ENCODE results near the gene TTLL3.

Gene TTLL3

GRCh38 chr3:9787714-9788113 is 22.3 kb upstream of the TTLL3 start:
- TF ChIP-seq ZNF274 (IDR thresholded peaks at IDR 0.05; ENCODE audit: low read depth, low read length) = no peak
- no peak overlapping the region for H3K4me3 ChIP-seq (ENCODE audit: low read length)

GRCh38 chr3:9791127-9791526 is 18.9 kb upstream of the TTLL3 start:
- H3K4me3 ChIP-seq (ENCODE audit: low read length) = peak overlapping the region; percentile 94; the same call in 1 of the 2 replicates
- no peak for TF ChIP-seq ZNF274 (IDR thresholded peaks at IDR 0.05; ENCODE audit: low read depth, low read length)

GRCh38 chr3:9791790-9792404 is 18.2 kb upstream of the TTLL3 start:
- peak overlapping the region; percentile 94 for H3K4me3 ChIP-seq (ENCODE audit: low read length)
- TF ChIP-seq ZNF274 (IDR thresholded peaks at IDR 0.05; ENCODE audit: low read depth, low read length) = no peak

- TF ChIP-seq ZNF274 (IDR thresholded peaks at IDR 0.05; ENCODE audit: low read depth, low read length) = no peak
- H3K4me3 ChIP-seq (ENCODE audit: low read length) = peak within 1 kb of the TSS; percentile 94
Observed at GRCh38 chr3:9792405-9793160, 17.5 kb upstream of the TTLL3 start, which contains the start of the genes ARPC4 and TADA3. Gene ARPC4, plus strand, starts transcription at chr3:9793082. Its CDS starts 40 bp downstream, at chr3:9793122. Gene TADA3, minus strand, starts transcription at chr3:9792473. Its CDS starts 1,007 bp downstream, at chr3:9791466.

- TF ChIP-seq ZNF274 (IDR thresholded peaks at IDR 0.05; ENCODE audit: low read depth, low read length) = no peak
- H3K4me3 ChIP-seq (ENCODE audit: low read length) = peak overlapping the region; percentile 94
Observed at GRCh38 chr3:9793161-9793781, 16.8 kb upstream of the TTLL3 start.

- peak overlapping the region; percentile 94; the same call in 1 of the 2 replicates for H3K4me3 ChIP-seq (ENCODE audit: low read length)
- no peak for TF ChIP-seq ZNF274 (IDR thresholded peaks at IDR 0.05; ENCODE audit: low read depth, low read length)
Observed at GRCh38 chr3:9794400-9794799, 15.7 kb upstream of the TTLL3 start.

- H3K4me3 ChIP-seq (ENCODE audit: low read length) = peak overlapping the region; percentile 94; the same call in 1 of the 2 replicates
- TF ChIP-seq ZNF274 (IDR thresholded peaks at IDR 0.05; ENCODE audit: low read depth, low read length) = no peak
Observed at GRCh38 chr3:9795207-9795606, 14.9 kb upstream of the TTLL3 start.

- H3K4me3 ChIP-seq (ENCODE audit: low read length) = no peak overlapping the region
- no peak for TF ChIP-seq ZNF274 (IDR thresholded peaks at IDR 0.05; ENCODE audit: low read depth, low read length)
Observed at GRCh38 chr3:9797196-9797945, 12.7 kb upstream of the TTLL3 start.

- H3K4me3 ChIP-seq (ENCODE audit: low read length) = no peak overlapping the region
- TF ChIP-seq ZNF274 (IDR thresholded peaks at IDR 0.05; ENCODE audit: low read depth, low read length) = no peak
Observed at GRCh38 chr3:9800529-9800928, 9.5 kb upstream of the TTLL3 start.

GRCh38 chr3:9803494-9803893 is 6.6 kb upstream of the TTLL3 start:
- H3K4me3 ChIP-seq (ENCODE audit: low read length) = no peak overlapping the region
- TF ChIP-seq ZNF274 (IDR thresholded peaks at IDR 0.05; ENCODE audit: low read depth, low read length) = no peak

GRCh38 chr3:9804996-9805395 is 5.1 kb upstream of the TTLL3 start:
- no peak overlapping the region for H3K4me3 ChIP-seq (ENCODE audit: low read length)
- TF ChIP-seq ZNF274 (IDR thresholded peaks at IDR 0.05; ENCODE audit: low read depth, low read length) = no peak

GRCh38 chr3:9806137-9806536 is 3.9 kb upstream of the TTLL3 start:
- TF ChIP-seq ZNF274 (IDR thresholded peaks at IDR 0.05; ENCODE audit: low read depth, low read length) = no peak
- H3K4me3 ChIP-seq (ENCODE audit: low read length) = no peak overlapping the region

GRCh38 chr3:9806688-9807589 is 3.1 kb upstream of the TTLL3 start:
- H3K4me3 ChIP-seq (ENCODE audit: low read length) = no peak overlapping the region
- TF ChIP-seq ZNF274 (IDR thresholded peaks at IDR 0.05; ENCODE audit: low read depth, low read length) = no peak

Measured in GM08714 (cell line).